Renal pelvis (tissue), 4 donors: ENCODE results near the gene TEX51. TPM values are rescaled to one million over a fixed set of nuclear protein-coding genes. Genes with fewer than 3 reads are reported as not detected.

Experiments
- DNase-seq: peaks from one replicate; pipeline ENCODE4 v3.0.0-alpha.2; 2013
- polyA plus RNA-seq, 3 donors: library from polyadenylated mRNA; unstranded; fragments of 120-200 nt; gene quantifications; one replicate each; pipeline ENCODE4 v1.2.1, GENCODE V29; 2013; ENCODE audit not compliant: insufficient read length in 3 of 3

The TEX51 gene
- polyA plus RNA-seq, 3 donors, result 0.11 TPM; not detected in 2

GRCh38 chr2:126893153-126893552, 5.5 kb upstream of the TEX51 start:
- no peak for DNase-seq

DNA sequence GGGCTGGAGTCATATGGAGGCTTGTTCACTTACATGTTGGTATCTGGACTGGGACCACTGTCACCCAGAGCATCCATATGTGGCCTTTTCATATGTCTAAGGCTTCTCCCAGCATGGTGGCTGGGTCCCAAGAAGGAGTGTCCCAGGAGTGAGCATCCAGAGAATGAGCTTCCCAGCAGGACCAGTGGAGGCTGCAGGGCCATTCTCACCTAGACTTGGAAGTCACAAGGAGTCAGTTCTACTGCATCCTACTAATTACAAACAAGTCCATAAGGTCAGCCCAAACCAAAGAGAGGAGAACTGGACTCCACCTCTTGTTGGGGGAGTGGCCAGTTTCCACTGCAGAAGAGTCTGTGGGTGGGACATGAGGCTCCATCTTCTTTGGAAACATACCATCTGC, 5.1 kb upstream of the TEX51 start:
- DNase-seq, result no peak

GRCh38 chr2:126894082-126894481, 4.6 kb upstream of the TEX51 start:
- DNase-seq, result no peak

- DNase-seq, result no peak
Observed at GRCh38 chr2:126894585-126895182, 4.0 kb upstream of the TEX51 start.

- no peak for DNase-seq
Observed at GRCh38 chr2:126895336-126895735, 3.4 kb upstream of the TEX51 start.

DNA sequence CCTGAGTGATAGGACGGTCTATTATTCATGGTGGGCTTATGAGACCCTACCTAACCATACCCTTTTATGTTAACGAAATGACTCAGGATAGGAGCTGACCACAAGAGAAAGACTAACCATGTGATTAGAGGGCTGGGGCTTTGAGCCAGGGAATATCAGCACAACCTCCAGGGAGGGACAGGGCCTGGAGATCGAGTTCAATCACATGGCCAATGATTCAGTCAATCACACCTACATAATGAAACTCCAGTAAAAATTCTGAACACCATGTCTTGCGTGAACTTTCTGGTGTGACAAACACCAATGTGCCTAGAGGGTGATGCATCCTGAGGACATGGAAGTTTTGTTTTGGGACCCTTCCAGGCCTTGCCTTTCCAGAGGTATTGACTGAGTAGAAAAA, 2.2 kb upstream of the TEX51 start:
- no peak for DNase-seq

DNA sequence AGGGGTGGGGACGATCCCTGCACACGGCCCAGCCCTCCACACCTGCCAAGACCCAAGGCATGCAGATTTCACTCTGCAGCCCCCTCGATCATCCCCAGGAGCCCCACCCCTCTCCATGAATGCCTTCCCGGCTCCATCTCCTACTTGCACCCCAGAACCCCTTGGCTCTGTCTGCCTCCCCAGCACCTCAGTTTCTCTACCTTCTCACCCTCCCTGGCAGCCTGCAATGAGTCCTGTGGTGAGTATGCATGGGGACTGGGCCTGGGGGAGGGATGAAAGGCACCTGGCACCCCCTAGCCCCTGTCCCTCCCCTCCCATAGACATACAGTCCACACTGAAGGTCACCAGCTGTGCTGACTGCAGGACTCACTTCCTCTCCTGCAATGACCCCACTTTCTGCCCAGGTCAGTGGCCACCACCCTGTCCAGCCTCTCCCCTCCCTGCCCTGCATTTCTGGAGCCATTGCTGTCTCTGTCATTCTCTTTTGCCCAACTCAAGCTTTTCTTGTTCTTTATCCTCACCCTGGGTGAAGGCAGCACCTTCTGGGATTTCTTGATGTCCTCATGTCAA, 1.0 kb downstream of the TEX51 start:
- DNase-seq, result no peak

GRCh38 chr2:126900646-126901319, 2.1 kb downstream of the TEX51 start:
- no peak for DNase-seq

GRCh38 chr2:126901459-126901858, 2.8 kb downstream of the TEX51 start:
- no peak for DNase-seq

DNA sequence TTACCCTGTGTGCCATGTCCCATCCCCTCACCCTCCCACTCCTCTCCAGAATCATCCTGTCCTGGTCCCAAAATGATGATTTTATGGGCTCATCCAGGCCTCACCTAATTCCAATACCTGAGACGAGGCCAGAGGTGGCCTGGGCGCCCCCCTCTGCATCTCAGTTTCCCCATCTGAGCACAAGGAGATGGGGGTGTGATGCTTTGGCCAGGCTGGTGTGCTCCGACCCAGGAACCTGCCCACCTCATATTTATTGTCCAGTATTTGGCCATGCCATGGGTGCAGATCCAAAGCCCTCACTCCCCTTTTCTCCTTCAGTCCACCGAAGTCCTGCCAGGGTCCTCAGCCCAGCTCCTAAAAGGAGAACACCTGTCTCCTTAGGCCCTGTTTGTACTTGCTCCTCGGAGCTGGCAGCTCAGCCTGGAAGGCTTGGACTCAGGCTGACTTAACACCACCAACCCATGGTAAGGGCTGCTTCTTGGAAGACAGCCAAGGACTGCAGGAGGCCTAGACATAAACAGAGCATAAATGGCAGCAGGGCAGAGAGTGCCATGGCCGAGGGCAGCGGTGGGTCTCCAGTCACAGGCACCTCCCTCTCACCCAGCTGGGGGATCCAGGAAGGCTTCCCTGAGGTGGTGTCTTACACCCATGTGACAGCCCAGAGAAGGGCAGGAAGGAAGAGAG, 3.6 kb downstream of the TEX51 start:
- no peak for DNase-seq

DNA sequence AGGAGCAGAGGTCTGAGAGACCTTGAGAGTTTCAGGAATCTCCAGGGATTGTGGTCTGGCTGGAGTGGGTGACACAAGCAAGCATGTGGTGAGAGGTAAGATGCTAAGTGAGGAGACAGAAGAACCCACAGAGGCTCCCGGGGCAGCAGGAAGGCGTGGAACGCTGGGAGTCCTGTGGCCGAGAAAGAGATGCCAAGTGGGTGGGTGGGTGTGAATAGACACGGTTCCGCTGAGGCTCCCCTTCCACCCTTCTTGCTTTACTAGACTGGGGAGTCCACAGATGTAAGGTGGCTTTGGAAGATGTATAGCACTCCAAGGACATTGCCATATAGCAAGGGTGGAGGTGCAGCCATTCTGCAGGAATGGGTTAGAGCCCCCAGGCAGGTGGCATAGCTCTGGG, 4.2 kb downstream of the TEX51 start:
- DNase-seq, result no peak

GRCh38 chr2:126905991-126906390, 7.3 kb downstream of the TEX51 start:
- DNase-seq, result no peak

- DNase-seq, result no peak
Observed at GRCh38 chr2:126906781-126907180, 8.1 kb downstream of the TEX51 start.

DNA sequence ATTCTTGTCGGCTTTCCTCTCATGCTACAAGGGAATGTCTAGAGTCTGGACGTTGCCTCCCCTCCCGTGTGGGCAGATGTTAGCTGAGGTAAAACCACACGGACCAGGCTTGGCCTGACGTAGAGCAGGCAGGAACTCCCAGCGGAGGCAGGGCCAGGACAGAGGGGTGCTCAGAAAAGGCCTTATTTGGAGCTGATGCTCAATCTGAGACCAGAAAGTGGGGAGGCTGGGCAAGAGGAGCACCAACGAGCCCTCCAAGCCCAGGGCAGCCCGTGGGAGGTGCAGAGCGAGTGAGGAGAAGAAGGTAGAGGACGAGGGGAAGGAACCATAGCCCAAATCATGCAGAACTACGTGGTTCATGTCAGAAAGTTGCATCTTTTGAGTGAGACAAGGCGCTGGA, 9.0 kb downstream of the TEX51 start:
- no peak for DNase-seq

GRCh38 chr2:126908721-126909177, 10.1 kb downstream of the TEX51 start:
- no peak for DNase-seq

- DNase-seq, result no peak
Observed at GRCh38 chr2:126909366-126909765, 10.7 kb downstream of the TEX51 start.

DNA sequence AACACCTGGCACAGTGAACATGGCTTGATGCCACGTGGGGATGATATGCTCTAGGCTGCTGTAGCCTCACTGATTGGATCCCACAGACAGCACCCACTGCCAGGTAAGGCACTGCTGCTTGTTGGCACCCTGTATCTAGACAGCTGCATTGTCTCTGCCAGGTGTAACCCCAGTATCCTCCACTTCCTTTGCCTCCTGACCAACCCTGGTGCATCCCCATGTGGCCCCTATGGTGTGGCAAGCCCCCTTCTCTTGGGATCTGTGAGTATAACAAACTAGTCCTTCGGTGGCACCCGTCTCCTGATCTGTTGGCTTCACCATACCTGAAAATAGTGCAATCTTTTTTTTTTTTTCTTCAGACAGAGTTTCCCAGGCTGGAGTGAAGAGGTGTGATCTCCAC, 11.1 kb downstream of the TEX51 start:
- no peak for DNase-seq

DNA sequence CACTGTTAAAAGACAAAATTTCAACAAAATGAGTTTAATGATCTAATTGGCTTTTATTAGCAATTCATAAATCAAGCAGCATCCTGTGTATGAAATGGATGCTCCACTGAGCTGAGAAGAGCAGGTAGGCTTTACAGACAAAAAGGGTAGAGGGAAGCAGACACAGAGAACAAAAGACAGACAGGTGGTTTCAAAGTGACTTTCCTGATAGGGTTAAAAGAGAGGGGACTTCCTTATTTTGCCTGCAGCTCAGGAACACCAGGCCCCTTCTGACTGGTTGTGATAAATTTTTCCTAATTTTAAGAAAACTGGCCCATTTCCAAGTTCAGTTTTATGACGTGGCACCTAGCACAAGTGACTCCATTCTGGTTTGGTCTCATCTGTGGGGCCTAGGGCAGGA, 11.9 kb downstream of the TEX51 start:
- no peak for DNase-seq

DNA sequence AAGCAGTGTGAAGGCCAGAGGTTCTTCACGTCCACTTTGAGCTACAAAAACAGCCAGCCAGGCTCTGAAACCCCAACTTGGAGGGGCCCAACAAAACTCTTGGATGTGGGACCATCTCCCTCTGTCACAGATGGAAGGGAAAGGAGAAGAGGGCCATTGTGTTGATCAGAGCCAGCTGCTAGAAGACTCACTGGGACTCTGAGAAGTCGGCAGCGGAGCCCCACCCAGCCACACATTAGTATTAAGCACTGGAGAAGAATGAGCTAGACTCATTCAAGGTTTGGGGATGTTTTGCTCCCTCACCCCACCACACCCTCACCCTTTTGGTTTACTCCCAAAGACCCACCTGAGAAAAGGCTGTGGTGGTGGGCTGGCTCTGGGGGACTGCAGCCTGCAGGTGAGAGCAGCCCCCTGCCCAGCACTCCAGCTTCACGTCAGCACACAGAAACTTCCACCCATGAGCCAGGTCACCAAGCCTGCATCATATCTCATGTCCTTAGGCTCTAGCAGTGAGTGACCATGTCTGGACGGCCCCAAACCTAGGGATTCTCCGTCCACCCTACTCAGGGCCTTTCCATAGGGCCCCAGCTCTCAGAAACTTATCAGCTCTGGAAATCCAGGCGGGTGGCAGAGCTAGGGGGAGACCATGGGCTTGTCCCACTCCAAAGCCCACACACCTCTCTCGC, 12.6 kb downstream of the TEX51 start:
- no peak for DNase-seq

DNA sequence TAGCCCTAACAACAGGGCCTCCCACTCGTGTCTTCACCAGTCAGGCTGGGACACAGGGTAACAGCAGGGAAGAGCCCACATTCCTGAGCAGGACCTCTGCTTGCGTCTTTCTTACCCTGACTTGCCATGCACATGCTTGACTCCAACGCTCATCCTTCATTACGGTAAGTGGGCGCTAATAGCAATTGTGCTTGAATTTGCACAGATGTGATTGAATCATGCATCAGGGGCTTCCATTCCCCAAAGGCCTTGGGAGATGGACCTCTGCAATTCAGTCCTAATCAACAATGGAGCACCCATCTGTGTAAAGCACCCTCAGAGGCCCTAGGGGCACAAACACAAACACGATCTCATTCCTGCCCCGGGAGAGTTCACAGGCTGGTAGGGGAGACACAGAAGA, 13.5 kb downstream of the TEX51 start:
- no peak for DNase-seq

GRCh38 chr2:126913329-126913728, 14.6 kb downstream of the TEX51 start:
- no peak for DNase-seq

DNA sequence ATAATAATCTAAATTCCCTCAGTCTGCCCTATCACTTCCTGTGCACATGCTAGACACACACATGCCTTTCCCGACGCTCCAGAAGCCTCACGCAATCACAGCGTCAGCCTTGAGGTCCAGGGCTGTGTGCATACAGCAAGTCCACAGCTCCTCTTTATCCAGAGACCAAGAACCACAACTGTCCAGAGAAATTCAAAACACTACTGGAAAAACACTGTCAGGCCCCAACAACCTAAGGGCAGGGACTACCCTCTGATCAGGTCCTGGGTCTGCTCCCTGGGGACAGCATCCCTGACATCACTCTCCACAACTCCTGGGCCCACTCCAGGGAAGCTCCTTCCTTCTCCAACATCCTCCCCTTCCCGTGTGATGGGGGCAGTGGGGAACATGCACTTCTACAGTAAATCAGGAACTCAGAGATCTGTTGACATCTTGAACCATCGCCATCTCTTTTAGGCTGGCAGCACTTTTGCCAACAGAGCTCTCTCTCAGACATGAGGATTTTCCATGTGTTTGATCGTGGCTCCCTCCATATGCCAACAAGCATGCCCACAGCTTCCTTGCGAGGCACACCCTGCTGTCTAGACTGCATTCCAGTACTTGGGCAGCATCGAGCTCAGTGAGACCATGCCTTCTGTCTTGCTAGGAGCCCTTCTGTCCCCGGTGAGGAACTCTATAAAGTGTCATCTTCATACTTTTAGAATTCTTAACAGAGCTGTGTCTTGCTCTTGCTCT, 15.4 kb downstream of the TEX51 start:
- DNase-seq, result no peak
